NOMO-1 treated with dmso at 0.1 percent for 144 hours (cell line): ENCODE data around the gene AQP7.
"Not testable (repeated sequence)": the region's sequence is repeated elsewhere in the genome, so short reads cannot be mapped to it uniquely, and the experiment has no call there.

Experiments used
- DNase-seq: peaks from one replicate; lab custom pipeline; 2025; ENCODE audit not compliant: unreplicated experiment; lab: John Stamatoyannopoulos, UW

AQP7 gene

GRCh38 chr9:33399047-33399446 is 3.3 kb downstream of the AQP7 start:
- not testable (repeated sequence) for DNase-seq

- not testable (repeated sequence) for DNase-seq
Measured at GRCh38 chr9:33397801-33398200, 4.6 kb downstream of the AQP7 start.

- not testable (repeated sequence) for DNase-seq
Measured at GRCh38 chr9:33395159-33395879, 7.0 kb downstream of the AQP7 start.

GRCh38 chr9:33393986-33394385 is 8.4 kb downstream of the AQP7 start:
- DNase-seq: not testable (repeated sequence)

- DNase-seq: no peak
Measured at GRCh38 chr9:33393581-33393980, 8.8 kb downstream of the AQP7 start.

- DNase-seq: not testable (repeated sequence)
Measured at GRCh38 chr9:33392591-33393021, 9.8 kb downstream of the AQP7 start.

GRCh38 chr9:33391111-33391771 is 11.1 kb downstream of the AQP7 start:
- not testable (repeated sequence) for DNase-seq

- DNase-seq: no peak
Measured at GRCh38 chr9:33388110-33388994, 14.0 kb downstream of the AQP7 start.

GRCh38 chr9:33386998-33387397 is 15.4 kb downstream of the AQP7 start:
- not testable (repeated sequence) for DNase-seq

GRCh38 chr9:33386641-33386996 is 15.7 kb downstream of the AQP7 start:
- DNase-seq: not testable (repeated sequence)

- DNase-seq: not testable (repeated sequence)
Measured at GRCh38 chr9:33385979-33386640, 16.3 kb downstream of the AQP7 start.

GRCh38 chr9:33385536-33385935 is 16.8 kb downstream of the AQP7 start:
- DNase-seq: not testable (repeated sequence)

- not testable (repeated sequence) for DNase-seq
Measured at GRCh38 chr9:33383396-33383795, 19.0 kb downstream of the AQP7 start.

GRCh38 chr9:33382397-33382796 is 20.0 kb downstream of the AQP7 start:
- DNase-seq: not testable (repeated sequence)

- no peak for DNase-seq
Measured at GRCh38 chr9:33381231-33381791, 21.1 kb downstream of the AQP7 start.

- no peak for DNase-seq
Measured at GRCh38 chr9:33380390-33381094, 21.8 kb downstream of the AQP7 start.

GRCh38 chr9:33379666-33380389 is 22.5 kb downstream of the AQP7 start:
- DNase-seq: no peak

- DNase-seq: no peak
Measured at GRCh38 chr9:33378121-33378795, 24.1 kb downstream of the AQP7 start.
